DMS53 (cell line): ENCODE data around the gene CD248.

Source experiments
- DNase-seq: peaks from one replicate; lab custom pipeline; 2025; lab: John Stamatoyannopoulos, UW

CD248 gene

DNA sequence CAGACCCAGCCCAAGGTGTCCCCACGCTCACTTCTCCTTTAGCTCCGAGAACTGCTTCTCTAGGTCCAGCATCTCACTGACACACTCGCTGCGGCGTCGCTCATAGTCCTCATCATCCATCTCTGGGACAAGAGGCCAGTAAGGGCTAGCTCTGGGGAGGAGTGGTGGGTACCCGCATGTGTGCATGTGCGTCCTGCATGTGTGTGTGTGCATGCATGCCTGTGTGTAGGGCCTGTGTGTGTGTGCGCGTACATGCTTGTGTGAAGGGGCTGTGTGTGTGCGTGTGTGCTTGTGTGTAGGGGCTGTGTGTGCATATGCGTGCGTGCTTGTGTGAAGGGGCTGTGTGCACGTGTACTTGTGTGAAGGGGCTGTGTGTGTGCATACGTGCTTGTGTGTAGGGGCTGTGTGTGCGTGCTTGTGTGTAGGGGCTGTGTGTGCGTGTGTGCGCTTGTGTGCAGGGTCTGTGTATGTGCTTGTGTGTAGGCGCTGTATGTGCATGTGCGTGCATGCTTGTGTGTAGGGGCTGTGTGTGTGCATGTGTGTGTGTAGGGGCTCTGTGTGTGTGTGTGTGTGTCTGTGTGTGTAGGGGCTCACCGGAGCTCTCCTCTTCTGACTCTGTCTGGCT is 24.8 kb upstream of the CD248 start:
- DNase-seq, result no peak

DNA sequence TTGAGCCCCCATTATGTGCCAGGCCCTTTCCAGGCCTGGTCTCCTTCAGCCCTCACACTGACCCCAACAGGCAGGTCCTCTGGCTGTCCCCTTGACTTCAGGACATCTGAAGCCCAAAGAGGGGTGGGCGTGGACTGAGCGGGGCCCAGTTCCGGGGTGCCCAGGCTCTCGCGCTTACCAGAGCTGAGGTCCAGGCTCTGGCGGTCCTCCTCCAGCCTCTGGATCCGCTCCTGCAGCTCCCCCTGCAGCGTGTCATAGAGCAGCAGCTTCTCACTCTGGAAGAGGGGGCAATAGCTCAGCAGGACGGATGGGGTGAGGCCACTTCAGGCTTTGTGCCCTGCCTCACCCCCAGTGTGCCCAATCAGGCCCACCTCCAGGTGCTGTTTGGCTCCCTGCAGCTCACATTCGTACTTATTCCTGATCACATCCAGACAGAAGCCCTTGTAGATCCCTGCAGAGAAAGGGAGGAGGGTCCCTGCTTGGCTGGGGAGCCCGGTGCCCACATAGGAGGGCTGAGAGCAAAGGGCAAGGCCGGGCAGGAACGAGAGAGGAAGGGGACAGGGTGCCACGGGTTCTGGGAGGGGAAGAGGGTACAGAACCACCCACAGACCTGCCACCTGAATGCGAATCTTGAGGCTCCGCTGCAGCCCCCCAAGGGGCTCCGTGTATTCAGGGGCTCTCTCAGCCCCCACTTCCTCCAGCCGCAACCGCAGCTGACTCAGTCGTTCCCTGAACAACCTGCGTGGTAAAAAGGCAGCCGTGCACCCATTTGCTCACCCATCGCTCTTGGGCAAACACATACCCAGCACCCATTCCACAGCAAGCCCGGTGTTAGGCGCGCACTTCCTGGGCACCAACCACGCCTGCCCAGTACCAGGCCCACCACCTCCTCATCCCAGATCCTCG is 24.0 kb upstream of the CD248 start:
- no peak for DNase-seq

DNA sequence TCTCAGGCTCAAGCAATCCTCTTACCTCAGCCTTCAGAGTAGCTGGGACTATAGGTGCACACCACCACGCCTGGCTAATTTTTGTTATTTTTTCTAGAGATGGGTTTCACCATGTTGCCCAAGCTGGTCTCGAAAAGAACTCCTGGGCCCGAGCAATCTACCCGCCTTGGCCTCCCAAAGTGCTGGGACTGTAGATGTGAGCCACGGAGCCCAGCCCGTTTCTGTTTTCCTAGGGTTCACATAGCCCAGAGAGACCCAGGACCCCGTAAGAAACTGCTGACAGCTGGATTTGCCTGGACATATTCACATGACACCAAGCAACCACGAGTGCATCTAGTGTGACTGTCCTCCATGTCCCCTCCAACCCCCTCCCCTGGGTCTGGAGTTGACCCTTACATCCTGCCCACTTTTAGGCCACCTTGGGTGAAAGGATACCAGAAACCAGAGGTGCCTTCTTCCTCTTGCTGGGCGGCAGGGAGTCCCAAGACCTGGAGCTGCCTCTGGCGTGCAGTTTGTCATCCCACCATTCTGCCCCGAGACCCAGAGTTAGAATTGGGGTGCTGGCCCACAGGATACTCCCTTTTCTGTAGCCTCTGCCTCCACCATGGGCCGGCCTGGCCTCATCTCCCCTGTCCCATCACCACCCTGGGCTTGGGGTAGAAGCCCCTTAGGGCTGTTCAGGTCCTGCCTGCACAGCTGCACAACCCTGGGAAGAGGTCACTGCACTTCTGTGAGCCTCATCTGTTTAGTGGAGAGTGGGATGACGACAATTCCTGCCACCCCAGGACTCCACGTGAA is 23.0 kb upstream of the CD248 start:
- no peak for DNase-seq

DNA sequence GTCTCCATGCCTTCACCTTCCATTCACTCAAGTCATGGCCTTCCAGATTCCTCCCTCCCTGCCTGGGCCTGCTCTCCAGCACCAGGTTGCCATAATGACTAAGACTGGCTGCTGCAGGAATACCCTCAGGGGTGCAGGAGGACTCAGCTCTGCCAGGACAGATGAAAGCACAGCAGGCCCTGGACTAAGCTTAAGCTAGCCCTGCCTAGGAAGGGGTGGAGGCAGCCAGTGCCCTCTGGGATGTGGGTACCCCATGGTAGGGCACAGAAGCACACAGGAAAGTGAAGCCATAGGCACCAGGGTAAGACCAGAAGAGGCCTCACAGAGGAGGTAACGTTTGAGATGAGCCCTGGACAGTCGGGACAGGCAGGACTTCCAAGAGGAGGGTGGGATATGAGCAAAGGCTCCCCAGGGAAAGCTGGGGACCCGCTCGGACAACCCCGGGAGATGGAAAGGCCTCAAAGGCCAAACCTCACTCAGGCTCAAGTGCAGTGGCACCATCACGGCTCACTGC is 22.4 kb upstream of the CD248 start:
- DNase-seq, result no peak

DNA sequence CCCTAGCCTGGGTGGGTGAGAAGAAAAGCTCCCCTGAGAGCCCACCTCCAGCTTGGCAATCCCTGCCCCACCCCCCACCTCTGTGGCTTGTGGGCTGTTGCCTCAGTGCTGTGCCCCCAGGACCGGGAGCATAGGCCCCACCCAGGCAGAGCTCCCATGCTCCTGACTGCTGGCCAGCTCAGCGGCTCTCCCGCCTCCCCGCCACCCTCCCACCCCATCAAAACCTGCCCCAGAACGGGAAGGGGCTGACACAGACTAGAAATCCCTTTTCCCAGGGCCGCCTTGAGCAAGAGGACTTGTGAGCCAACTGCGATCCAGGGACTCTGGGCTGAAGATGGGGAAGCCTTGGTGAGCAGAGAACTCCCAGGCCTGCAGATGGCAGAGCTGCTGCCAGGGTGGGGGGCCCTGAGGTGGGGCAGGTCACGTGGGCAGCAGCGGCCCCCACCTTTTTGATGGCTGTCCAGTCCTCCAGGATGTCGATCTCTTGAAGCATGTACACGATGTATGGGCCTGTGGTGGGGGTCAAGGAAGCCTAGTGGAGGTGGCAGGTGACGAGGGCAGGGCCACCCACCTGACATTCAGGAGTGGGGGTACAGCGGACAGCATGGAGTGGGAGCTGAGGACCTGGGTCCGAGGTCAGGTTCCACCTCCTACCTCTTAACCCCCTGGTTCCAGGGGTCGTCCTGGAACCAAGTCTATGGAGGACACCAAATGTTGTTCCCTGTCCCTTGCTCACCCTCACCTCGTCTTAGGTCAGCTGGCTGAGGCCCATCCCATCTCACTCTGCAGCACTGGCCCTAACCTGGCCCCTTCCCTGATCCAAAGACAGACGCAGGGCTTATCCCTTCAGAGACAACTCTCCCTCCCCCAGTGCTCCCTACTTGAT is 21.7 kb upstream of the CD248 start:
- DNase-seq, result no peak

DNA sequence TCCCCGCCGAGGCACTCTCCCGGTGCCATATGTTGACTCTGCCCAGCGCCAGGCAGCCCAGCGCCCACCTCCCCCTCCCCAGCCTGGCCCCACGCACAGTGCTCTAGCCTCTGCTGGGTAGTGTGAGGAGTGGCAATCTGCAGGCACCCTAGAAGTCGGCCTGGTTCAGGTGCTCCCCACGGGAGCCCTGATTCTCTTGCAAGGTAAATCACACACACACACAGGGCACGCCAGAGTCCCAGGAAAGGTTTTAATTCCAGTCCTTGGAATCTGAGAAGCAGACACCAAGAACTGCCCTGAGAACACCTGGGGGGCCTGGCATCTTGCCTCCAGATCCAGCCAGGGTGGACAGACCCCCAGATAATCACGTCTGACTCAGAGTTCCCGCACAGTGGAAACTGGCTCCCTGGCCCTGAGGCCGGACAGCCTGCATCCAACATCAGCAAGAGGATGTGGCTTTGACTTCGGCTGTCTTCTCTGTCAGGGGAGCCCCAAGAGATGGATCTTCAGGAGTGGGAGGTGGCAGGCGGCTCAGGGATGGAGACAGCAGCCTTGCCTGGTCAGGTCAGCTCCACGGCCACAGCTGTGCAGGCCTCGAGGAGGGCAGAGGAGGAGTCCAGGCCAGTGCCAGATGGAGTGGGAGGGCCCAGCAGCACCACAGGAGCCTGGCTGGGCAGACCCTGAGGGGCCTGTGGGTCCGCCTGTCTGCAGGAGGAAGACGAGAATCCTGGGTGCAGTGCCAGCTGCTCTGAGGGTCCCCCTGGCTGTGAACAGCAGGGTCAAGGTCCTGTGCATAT is 20.5 kb upstream of the CD248 start:
- no peak for DNase-seq

DNA sequence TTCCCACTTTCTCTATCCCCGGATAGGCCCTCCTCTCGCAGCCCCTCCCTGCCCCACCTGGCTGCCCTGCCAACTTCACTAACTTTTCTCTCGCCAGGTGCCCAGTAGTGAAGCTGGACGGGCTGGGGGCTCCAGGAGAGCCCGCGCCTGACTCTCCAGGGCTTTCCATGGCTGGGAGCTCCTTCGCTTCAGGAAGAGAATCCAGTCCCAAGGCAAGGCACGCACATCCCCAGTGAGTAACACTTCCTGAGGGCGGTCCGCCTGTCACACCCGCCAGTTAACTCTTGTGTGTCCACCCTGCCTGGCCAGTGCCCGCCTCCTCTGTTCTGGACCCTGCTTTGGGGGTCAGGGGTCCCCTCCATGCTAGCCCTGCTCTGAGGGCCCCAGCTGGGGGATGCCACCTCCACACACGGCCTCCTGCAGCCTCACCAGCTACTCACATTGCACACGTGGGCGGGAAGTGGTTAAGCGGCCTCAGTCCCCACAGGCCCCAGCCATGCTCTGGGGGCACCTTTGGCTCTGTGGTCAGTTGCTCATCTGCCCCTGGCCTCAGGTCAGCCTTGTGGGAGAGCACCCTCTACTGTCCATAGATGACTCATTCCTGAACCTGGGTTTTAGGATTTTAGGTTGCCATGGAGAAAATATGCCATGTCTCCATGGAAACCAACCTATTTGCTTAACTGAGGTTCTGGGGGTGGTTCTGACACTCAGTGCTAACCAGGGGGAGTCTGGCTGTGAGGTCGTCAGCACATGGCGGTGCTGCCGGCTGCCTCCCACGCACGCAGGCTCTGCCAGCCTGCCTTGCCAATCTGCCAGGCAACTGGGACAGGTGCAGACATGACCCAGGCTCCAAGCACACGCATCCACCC is 19.6 kb upstream of the CD248 start, which contains the start of gene RIN1:
Gene RIN1 (minus strand): TSS at position 201 of the 869 bp plus-strand sequence. CDS start 32 bp downstream, at position 169.
- DNase-seq, result peak; percentile 92

DNA sequence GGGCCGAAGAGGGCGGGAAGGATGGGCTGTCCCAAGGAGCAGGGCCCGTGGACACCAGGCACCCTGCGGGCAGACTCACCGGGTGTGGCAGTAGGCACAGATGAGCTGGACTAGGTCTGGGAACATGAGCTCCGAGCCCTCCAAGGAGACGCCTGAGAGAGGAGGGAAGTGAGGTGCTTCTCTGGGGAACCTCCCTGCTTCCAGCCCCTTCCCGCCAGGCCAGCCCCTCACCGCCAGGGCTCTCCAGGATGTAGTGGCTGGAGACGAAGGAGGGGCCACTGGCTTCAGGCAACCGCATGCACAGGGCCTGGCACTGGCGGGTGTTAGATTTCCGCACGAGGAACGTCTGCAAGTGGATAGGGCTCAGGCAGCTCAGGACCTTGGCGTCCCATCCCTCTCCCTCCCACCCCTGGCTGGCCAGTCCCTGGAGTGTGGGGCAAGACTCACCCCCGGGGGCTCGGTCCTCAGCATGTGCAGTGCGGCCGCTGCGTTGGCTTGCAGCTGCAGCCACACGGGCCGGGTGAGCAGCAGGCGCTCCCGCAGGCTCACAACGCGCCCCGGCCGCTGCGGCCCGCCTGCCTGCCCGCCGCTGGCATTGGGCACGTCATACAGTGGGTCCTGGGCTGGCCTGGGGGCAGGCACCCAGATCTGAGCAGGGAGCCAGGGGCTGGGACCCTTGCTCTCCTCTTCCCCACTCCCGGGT is 18.8 kb upstream of the CD248 start:
- peak; percentile 79 for DNase-seq

DNA sequence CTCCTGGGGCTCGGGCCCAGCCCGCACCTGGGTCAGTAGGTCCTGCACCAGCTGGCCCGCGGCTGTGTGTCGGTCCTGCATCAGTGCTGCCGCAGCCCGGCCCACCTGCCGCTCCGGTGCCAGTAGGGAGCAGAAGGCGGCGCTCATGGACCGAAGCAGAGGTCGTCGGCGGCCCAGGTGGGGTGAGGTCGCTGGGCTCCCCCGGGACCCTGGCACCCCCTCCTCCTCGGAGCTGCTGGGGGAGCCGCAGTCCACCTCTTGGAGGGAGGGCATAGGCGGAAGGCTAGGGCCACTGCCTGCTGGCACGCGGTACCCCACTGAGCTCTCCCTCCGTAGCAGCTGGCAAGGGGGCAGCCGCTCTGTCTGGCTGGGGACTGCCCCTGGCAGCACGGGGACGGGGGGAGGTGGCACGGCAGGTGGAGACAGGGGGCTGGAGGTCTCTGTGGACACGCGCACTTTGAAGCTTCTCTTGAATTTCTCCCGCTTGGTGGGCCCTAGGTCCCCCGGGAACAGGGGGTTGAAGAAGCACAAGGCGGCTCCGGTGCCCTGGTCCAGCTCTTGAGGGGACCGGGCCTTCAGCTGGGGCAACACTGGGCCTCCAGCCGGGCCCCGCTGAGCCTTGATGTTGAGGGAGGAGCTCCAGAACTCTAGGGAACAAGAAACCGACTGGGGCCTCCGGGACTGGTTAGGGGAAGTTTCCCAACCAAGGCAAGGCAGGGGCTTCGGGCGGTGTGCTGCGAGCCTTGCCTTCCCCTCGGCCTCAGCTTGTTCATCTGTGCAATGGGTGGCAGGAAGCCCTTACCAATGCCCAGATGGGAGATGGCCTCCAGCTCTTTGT is 18.0 kb upstream of the CD248 start:
- DNase-seq, result no peak

DNA sequence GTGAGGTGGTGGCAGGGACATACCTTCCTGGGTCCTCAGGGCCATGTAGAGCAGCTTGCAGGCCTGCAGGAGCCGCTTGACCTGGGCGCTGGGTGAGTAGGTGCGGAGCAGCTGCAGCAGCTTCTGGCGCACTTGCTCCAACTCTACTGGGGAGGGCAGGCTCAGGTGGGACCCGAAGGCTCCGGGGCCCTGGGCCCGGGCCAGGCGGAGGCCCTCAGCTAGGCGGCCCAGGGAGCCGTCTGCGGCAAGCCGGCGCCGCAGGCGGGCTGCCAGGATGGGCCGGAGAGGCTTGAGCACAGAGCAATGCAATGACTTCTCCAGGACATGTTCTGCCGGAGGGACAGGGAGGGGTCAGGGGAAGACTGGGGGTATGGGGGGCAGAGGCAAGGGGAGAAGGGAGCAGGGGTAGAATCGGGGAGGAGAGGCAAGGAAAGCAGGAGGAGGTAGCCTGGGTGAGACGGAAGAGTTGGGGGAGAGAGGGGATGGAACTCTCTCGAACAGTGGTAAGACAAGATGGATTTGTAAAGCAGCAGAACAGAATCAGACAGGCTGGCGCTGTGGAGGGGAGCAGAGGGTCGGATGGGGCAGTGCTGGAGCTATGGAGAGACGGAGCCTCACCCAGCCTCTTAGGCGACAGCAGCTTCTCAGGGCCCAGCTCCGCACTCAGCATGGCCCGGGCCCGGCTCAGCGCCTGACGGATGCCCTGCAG is 17.2 kb upstream of the CD248 start:
- no peak for DNase-seq

DNA sequence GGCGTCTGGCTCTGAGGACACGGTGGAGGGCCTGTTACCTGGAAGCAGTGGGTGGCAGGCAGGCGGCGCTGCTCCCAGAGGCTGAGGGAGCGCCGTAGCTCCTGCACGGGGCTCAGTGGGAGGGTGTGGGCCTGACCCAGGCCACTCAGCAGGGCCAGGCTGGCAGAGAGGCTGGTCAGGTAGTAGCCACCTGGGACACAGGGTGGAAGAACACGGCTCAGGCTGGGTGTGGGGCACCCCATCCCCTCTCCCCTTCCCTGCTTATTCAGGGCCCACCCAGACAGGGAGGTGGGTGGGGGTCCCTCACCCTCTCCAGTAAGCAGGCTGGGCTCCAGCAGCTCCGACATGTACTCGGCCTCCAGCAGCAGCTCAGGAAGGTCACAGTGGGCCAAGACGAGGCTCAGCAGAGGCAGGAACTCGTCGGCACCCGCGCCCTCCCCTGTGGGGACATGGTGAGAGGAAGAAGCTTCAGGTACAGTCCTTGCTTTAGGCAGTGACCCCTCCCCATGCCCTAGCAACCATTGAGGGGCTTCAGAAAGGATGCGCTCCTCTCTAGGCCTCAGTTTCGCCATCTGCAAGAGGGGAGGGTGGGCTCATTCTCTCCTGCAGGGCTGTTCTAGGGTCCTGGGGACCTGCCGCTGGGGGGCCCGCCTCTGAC is 16.5 kb upstream of the CD248 start:
- no peak for DNase-seq

DNA sequence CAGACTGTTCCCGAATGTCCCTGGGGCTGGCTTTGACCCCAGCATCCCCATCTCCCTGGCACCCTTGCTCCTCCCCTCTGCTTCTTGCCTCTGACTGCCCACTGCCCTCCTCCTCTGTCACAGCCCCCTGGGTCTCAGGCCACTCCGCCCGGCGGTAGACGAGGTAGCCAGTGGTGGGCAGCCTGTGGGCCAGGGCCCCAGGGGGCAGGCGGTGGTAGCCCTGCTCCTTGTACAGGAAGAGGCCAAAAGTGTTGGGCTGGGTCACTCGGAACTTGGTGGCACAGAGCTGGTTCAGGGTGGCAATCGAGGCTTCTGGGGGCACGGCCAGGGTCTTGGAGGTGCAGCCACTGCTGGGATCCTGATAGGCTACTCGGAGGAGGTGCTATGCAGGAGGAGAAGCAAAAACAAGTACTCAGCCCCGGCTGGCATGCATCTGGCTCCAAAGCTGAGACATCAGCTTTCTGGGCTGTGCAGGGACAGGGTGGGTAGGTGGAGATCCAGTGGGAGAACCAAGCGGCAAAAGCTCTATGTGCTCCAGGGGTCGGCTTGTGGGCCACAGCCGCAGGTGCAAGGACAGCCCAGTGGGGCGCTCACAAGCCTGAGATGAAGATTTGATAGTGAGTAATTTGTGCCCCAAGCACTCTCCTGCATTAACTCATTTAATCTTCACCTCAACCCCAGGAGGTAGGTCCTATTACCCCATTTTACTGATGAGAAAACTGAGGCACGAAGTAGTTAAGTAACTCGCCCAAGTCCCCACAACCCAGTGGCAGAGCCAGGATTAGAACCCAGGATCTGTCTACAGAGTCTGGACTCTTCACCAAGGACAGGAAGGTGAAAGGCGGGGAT is 15.8 kb upstream of the CD248 start:
- no peak for DNase-seq

DNA sequence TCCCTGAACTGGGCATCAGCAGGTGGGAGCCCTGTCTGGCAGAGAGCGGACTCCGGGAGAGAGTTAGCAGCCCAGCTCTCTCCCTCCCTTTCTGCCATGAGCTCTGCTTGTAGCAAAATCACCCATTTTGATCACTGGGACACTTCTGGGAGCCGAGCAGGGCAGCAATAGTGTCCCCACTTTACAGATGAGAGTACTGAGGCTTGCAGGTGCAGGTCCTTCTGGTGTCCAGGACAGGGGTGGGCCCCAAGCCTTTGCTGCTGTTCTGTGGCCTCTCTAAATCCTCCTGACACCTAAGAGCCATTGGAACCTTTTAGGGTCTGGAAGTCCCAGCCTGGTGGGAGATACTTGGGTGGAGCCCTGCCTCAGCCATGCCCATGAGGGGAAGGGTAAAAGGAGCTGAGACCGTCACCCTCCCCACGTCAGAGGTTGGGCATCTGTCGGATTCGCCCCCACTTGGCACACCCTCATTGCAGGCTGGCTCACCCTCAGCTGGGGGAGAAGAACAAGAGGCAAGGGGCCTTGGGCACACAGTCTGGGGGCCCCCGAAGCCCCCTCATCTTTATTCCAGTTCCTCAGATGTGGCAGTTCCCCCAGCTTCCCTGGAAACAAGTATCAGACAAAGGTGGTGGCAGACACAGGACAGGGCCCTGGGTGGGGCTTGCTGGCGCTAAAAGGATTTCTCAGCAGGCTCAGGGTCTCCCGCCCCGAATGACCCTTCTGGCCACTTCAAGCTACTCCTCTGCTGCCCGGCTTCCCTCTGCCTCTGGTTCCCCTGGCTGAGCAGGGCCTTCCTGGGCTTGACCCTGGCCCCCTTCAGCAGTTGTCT is 14.9 kb upstream of the CD248 start:
- no peak for DNase-seq

DNA sequence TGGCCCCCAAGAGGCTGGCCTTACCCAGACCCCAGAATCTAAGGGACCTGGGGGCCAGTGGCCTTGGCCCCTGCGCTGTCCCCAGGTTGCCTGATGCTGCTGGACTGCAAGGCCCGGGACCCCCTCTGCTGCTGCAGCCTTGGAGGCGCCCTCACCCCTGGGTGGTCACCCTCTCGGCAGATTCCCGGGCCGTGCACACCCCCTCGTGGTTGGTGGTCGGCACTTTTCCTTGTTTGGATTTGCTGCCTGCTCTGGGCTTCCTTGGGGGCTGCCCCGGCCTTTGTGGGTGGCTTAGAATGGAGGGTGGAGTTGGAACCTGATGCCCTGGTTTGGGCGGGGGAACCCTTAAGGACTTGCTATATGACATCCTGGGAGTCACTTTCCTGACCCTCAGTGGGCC is 14.1 kb upstream of the CD248 start:
- no peak for DNase-seq

DNA sequence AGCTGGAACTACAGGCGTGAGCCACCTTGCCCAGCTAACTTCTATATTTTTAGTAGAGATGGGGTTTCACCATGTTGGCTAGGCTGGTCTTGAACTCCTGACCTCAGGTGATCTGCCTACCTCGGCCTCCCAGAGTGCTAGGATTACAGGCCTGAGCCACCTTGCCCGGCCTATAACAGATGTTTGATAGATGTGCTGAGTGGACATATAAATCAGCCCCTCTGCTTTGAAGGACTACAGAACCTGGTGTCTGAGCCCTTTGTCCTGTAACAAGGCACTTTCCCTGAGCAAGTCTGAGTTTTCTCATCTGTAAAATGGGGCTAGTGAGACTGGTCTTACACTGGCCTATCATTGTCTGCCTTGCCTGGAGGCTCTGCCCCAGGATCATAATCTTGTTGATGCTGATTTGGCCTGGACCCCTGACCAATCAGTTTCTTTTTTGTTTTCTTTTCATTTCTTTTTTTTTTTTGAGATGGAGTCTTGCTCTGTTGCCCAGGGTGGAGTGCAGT is 12.4 kb upstream of the CD248 start:
- no peak for DNase-seq
